GM21723 (cell line): ENCODE measurements around the gene CD2AP.
A peak's percentile ranks its signal among the peaks of the same experiment; 100 is the strongest.
"Not testable (repeated sequence)": the region's sequence is repeated elsewhere in the genome, so short reads cannot be mapped to it uniquely, and the experiment has no call there.

Experiments
- ATAC-seq: cut with Tn5 transposase; IDR thresholded peaks from one replicate; pipeline ENCODE4 v1.9.1; 2021; ENCODE audit warnings: mild to moderate bottlenecking, moderate library complexity; ENCODE audit not compliant: unreplicated experiment

CD2AP gene

GRCh38 chr6:47630587-47630986 is 153.0 kb downstream of the CD2AP start:
- ATAC-seq = no peak

GRCh38 chr6:47631269-47631772 is 153.7 kb downstream of the CD2AP start:
- ATAC-seq = no peak

DNA sequence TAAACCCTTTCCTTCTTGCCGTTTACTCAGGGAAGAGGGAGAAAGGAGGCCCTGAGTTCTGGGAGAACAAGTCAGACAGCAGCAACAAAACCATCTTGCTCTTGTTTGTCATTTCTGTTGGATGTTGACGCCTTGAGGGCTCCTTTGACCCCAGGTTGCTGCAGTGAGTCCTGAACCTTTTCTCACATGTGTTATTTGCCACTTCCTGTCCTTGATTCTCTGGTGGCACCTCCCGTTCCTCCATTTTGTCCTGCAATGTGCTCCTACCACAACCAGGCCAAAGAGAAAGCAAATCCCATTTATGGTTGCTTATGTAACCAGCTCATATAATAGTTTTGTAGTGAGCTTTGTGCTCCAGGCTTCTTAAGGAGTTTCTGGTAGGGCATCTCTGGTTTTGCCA is 154.2 kb downstream of the CD2AP start:
- no peak for ATAC-seq

- no peak for ATAC-seq
Observed at GRCh38 chr6:47633141-47633540, 155.6 kb downstream of the CD2AP start.

GRCh38 chr6:47634210-47635047 is 156.8 kb downstream of the CD2AP start:
- ATAC-seq = no peak

DNA sequence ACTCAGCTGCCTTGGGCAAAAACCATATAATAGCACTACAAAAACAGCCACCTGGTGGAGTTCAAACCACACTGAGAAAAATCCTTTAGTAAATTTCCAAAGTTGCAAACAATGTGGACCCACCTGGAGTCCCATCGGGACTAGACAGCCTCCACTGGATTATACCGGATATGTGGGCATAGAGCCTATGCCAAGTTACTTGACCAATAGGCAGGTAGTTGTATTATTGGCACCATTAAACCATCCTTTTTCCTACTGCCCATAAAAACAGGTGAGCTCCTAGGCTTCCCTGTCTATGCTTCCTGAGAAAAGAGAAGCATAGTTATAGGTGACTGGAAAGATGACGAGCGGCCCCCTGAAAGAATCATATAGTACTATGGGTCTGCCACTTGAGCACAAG is 169.1 kb downstream of the CD2AP start:
- ATAC-seq = no peak

- no peak for ATAC-seq
Observed at GRCh38 chr6:47647188-47647587, 169.6 kb downstream of the CD2AP start.

GRCh38 chr6:47647626-47648025 is 170.0 kb downstream of the CD2AP start:
- ATAC-seq = not testable (repeated sequence)

- ATAC-seq = no peak
Observed at GRCh38 chr6:47648031-47648430, 170.4 kb downstream of the CD2AP start.

DNA sequence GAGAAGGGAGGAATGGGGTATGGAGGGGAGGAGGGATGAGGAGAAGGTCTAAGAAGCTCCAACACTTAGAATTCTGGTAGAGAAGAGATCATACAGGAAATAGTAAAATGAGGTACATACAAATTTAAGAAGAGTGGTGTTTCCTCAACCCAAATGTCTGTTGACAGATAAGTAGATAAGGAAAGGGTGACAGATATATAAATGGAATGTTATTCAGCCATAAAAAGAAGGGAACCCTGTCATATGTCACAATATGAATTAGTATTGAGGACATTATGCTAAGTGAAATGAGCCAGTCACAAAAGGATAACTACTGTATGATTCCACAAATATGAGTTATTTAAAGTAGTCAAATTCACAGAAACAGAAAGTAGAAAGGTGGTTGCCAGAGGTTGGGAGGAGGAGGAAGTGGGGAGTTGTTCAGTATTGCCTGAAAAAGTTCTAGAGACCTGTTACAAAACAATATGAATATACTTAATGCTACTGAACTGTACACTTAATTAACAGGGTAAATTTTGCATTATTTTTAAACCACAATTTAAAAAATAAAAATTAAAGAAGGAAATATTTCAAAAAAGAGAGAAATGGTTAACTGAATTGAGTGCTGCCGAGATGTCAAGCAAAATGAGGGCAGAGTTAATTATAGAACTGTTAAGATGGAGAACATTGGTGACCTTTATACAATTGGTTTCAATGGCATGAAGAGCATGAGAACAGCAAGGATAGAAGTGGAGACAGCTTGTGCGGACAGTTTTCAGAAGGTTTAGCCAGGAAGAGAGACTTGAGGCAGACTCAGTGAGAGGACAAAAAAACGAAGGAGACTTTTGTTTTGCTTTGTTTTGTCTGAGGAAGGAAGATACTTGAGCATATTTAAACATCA is 173.2 kb downstream of the CD2AP start:
- ATAC-seq = peak; percentile 48

DNA sequence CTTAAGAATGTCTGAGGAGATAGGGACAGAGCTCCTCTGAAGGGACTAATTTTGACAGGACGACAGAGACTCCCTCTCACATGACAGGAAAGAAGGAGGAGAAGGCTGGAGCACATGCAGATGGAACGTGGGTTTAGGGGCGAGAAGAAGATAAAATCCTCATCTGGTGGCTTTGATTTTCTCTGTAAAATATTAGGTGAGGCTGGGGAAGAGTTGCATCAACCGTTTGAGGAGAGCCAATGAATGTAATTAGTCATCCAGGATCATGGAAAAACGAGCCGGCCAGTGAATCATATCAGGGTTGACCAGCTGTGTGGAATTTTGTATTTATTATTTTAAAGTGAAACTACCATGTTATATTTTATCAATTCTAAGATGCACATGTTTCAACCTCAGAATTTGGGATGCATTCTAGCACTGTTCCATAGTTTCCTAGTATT is 173.9 kb downstream of the CD2AP start:
- no peak for ATAC-seq

- ATAC-seq = no peak
Observed at GRCh38 chr6:47653706-47654105, 176.1 kb downstream of the CD2AP start.

DNA sequence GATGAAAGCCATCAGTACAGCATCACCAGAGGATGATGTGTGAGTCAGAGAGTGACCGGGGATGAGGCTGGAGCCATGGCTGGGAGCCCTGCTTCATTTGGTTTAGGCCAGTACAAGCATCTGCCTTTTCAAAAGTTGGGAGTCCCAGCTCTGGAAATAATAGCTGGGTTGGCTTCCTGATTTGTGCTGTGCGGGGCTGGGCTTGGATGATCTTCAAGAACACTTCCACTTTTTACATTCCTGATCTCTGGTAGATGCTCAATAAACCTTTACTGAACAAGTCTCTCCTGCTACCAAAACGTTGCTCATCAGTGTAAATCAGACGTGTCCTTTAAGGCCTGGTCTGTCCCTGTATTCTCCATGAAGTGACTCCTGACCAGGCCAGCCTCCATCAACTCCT is 176.7 kb downstream of the CD2AP start:
- no peak for ATAC-seq

DNA sequence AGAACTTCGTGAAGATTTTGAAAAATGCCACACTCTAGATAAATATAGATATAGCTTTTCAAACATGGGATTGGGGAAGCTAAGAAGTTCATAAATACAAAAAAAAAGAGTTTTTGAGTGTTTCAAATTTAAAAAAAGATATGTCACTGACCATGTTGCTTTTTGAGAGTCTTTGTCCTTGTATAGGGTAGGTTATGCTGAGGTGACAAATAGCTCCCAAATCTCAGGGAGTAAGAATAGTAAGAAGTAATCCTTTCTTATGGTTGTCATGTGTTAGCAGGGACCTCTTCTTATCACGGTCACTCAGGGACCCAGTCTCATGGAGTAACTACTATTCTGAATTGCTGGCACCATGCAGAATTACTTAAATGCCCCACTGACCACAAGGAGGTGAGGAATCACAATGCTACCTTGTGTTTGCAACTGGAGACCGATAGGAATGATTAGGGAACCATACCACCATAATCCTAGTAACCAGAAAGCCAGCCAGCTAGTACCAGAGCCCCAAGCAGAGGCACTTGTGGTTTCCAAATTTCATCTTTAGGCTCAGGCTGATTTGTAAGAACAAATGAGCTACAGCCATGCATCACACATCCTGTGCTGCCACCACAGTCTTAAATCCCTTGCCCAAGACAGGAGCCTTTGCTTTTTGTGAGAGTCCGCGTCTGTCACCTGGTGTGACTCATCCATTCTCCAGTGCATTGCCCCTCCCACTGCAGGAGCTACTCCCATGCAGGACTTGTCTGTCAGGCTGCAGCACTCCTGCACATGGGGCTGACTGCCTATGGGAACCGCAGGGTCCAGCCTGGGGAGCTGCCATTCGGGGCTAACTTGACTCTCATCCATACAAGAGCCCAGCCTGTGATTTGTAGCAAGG is 178.4 kb downstream of the CD2AP start:
- no peak for ATAC-seq

DNA sequence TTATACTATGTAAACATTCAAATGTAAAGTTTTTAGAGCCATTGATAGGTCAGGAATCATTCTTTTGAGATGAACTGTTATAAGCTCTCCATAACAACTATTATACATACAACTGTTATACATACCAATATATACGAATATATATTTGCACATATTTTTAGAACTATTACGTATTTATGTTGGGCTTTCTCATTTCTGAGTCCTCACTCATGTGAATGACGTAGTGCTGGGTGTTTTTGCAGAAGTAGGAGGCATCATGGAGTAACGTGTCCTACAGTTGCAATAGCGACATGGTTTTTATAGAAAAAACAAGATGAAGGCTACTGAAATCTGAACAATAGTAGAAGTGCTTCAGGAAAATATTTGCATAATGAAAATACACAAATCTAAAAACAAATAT is 184.4 kb downstream of the CD2AP start:
- ATAC-seq = no peak

GRCh38 chr6:47663462-47664216 is 186.1 kb downstream of the CD2AP start:
- ATAC-seq = no peak

- no peak for ATAC-seq
Observed at GRCh38 chr6:47665112-47665511, 187.5 kb downstream of the CD2AP start.

DNA sequence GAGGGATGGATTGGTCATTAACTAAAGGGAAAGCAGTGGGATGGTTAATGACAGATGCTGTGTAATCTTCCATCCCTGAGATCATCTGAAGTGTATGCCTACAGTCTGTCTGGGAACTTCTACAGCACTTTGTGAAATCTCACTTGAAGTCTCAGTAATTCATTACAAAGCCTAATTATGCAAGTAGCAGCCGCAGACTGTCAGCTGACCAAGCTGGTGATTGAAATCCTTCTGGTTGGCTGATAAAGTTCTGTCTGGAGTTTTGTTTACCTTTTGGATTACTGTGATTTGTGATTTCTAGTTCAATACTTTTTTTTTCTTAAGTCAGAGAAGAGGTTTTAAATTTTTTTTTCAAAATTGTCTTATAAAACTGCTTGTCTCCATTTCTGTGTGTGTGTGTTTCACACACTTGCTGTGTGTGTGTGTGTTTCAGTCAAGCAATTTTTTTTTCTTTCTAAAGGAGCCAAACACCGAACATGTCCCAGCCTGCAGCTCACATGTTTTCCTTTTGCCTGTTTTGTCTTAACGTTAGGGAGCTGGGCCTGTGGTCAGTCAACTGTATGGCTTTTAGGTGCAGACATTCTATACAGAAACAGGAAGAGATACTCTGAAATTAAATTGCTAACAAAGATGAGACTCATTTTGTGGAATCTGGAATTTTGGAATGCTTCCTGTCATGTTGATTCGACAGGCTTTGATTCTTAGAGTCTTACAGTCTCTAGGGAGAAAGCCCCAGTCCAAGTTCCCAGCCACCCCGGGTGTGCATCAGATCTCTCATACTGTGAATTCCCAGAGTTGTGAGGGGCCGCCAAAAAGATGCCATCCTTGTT is 192.3 kb downstream of the CD2AP start:
- no peak for ATAC-seq

- ATAC-seq = no peak
Observed at GRCh38 chr6:47670851-47671250, 193.3 kb downstream of the CD2AP start.
